GM20000 (cell line): ENCODE data around the gene TK2.

Experiments used
- DNase-seq: peaks from one replicate; pipeline ENCODE4 v3.0.0; 2012; ENCODE audit warnings: low spot score
- CTCF ChIP-seq: IDR thresholded peaks from 2 replicates; pipeline ENCODE4 v1.5.1; 2012; ENCODE audit warnings: mild to moderate bottlenecking, control low read depth; ENCODE audit errors: extremely low read depth, missing control alignments

The TK2 gene

DNA sequence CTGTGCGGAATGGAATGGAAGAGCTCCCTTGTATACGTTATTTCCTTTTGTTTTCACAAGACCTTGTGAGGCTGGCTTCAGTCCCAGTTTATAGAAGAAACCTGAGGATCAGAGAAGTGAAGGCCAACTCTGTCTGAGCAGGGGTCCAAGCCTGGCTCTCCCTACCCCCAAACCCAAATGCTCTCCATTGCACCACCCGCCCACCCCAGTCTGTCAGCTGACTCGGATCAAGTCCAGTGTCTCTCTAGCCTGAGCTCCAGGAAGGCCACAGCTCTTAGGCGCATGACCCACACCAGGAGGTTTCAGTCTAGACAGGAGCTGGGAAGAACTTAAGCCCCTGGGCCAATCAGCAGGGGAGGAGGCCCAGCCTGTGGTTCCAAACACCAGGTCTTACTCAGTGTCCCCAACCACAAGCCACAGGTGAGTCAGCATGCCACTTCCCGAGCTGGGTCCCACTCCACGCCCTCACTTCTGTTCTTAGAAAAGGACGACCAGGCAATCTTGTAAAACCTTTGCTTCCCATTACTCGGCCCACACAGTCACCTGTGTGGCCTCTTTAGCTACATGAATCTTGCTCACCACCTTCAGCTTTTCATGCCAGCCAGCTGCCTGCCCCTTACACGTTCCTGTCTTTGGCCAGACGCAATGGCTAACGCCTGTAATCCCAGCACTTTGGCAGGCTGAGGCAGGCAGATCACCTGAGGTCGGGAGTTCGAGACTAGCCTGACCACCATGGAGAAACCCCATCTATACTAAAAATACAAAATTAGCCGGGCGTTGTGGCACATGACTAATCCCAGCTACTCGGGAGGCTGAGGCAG, 27.8 kb downstream of the TK2 start:
- TF ChIP-seq CTCF, result no peak
- peak; percentile 57 for DNase-seq

DNA sequence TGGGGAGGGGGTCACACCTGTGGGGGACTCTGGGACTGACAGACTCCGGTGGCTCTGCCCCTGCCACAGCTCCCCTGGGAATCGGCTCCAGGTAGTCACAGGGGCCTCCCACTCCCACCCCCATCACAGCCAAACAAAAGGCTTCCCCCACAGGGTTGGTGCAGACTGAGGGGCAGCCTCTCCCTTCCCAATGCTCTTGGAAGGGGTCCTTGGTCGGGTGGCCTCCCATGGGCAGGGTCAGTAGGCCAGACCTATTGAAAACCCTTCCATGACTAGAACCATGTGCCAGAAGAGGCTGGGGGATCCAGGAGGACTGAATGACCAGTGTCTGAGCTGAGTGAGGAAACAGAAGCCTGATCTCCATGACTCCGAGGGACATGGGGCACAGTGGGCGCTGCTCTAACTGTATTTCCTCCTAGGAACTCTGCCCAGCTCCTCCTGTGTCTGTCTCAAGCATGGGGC, 28.6 kb downstream of the TK2 start:
- no peak for DNase-seq

DNA sequence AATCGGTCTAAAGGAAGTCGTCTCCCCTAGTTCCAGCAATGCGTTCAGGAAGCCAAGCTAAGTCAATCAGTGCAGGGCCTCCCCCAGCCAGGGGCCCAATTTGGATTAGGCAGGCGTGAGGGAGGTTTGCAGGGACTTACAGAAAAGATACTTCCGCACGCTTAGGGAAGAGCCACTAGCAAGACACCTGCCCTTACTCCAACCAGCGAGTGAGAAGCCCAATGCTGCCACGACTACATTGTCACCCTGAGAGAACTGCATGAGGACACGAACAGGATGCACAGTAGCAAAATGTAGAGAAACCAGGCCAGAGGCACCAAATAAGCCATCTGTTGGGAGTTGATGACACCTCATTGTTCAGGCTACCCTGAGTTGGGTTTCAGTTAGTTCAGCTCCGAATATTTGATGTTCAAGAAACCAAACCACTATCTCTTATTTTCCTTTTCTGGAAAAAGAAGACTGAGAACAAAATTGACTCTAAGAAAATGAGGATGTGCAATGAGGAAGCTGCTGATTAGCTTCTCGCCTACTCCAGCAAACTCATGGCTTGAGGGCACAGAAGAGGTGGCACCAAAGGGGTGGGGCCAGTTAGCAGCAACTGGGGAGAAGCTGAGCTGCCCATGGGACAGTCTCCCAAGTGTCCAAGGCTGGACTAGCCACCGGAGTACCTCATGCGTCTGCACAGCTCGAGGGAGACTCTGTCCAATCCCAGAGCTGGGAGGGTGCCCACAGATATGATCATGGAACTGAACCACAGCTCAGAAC, 29.3 kb downstream of the TK2 start:
- no peak for DNase-seq
- TF ChIP-seq CTCF, result no peak

More for the DNA sequence above, 28.6 kb downstream of the TK2 start:
- no peak for TF ChIP-seq CTCF

GRCh38 chr16:66519482-66520373, 30.2 kb downstream of the TK2 start:
- DNase-seq, result no peak
- no peak for TF ChIP-seq CTCF

DNA sequence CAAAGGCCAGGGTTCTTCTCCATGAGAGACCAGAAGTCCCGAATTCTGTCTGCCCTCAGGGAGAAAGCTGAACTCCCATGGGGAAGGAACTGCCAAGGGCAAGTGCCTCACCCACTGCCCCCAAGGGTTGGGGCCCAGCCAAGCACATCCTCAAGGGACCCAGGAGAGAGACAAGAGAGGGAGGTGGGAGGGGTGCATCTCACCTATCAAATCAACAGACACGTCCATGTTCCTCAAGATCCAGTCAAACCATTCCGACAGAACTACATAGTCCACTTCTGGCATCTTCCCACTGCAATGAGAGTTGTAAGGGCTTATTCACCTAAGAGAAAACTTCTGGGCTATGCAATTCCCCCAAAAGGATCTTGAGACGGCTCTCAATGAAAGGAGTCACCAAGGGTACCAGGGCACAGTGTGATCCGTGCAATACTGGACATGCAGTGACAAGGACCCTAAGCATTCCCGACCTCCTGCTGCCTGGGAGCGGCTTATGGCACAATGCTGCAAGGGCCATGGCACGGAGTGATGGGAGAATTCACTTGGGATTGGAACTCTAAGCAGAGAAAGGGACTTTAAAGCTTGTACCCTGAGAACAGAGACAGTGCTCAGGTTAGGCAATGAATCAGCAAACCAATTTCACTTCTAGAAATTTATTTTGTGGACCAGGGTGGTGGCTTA, 32.2 kb downstream of the TK2 start:
- DNase-seq, result no peak
- no peak for TF ChIP-seq CTCF

GRCh38 chr16:66516808-66517585, 32.9 kb downstream of the TK2 start:
- no peak for TF ChIP-seq CTCF
- DNase-seq, result peak; percentile 92
